ENCODE results near the gene ITLN2. TPM values are rescaled to one million over a fixed set of nuclear protein-coding genes. Genes with fewer than 3 reads are reported as not detected.

ITLN2 gene
- total and polyA plus RNA-seq, 2 of the 8 experiments (the other 6 are each of a cell fraction or from before 2014, with no cell fraction given), result 4.7 to 6.3 TPM

DNA sequence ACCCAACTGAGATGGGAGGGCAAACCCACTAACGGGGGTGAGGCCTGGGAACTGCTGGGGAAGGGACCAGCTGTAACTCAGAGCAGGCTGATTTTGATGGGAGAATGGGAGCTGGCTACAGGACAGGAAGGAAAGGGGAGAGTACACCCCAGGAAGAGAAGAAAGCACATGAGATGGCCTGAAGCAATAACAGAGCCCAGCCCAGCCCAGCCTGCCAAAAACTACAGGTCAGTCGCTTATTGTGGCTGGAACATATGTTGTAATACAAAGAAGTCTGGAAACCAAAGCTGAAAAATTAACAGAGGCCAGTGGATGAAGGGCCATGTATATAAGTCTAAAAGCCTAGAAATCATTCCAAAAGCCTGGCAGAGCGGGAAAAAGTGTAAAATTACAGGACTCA lies 1.6 kb downstream of the ITLN2 start:
- FAIRE-seq, result no peak
- no peak overlapping the region for H4K91ac ChIP-seq (replicated peaks; ENCODE audit: insufficient read length, low read length)
- TF ChIP-seq SP4 (IDR thresholded peaks at IDR 0.05; ENCODE audit: low read length), result no peak
- TF ChIP-seq TCF12 (IDR thresholded peaks at IDR 0.05; ENCODE audit: low read depth, low read length), result no peak
- TF ChIP-seq EP300 (IDR thresholded peaks at IDR 0.05; ENCODE audit: borderline replicate concordance in 1 of 2, low read depth in 2 of 2, low read length in 2 of 2), result no peak
- no peak for TF ChIP-seq SP2 (IDR thresholded peaks at IDR 0.05; ENCODE audit: low read length)

More for the DNA sequence above, 1.6 kb downstream of the ITLN2 start:
- POLR2A ChIA-PET (ENCODE audit: partially characterized antibody), result no interaction called here
- H4K20me1 ChIP-seq (replicated peaks in 1 of 2; ENCODE audit: control insufficient read depth in 1 of 2, insufficient read depth in 2 of 2, low read length in 2 of 2), result no peaks in the 10 kb centered on the region
- no peak overlapping the region for H3K23ac ChIP-seq (ENCODE audit: insufficient read length)
- H3K36me3 ChIP-seq (ENCODE audit: control insufficient read depth in 2 of 4, insufficient read depth in 4 of 4, low read length in 3 of 4), result no peaks in the 10 kb centered on the region
- H4K8ac ChIP-seq (ENCODE audit: extremely low read depth, insufficient read depth, low read length), result peak overlapping the region; percentile 31; the same call in 1 of the 2 replicates
- H2AK5ac ChIP-seq (ENCODE audit: low read depth, low read length), result no peak overlapping the region
- H3K79me2 ChIP-seq (ENCODE audit: control insufficient read depth in 1 of 2, insufficient read depth in 2 of 2, low read length in 2 of 2), result no peaks in the 10 kb centered on the region
- no peak overlapping the region for H3K56ac ChIP-seq (replicated peaks; ENCODE audit: insufficient read length, low read depth, low read length)
- no peak overlapping the region; the same call in 1 of the 2 replicates for H2BK12ac ChIP-seq (ENCODE audit: low read depth, low read length)
- H3K4me3 ChIP-seq (ENCODE audit: extremely low read depth in 1 of 4, insufficient read depth in 2 of 4, low read depth in 3 of 4, low read length in 4 of 4), result no peak overlapping the region
- peaks cover 0 to 9% (median 3%) of the 10 kb centered on the region in 4 experiments; a peak in 6 of 7 replicates for H3K4me1 ChIP-seq (replicated peaks in 1 of 4; ENCODE audit: control insufficient read depth in 3 of 4, insufficient read depth in 4 of 4, low read length in 3 of 4)
- H2BK5ac ChIP-seq (ENCODE audit: low read depth, low read length), result no peak overlapping the region
- H2BK20ac ChIP-seq (ENCODE audit: low read length), result no peak overlapping the region
- CTCF ChIA-PET (ENCODE audit: partially characterized antibody), result interaction anchor here (0.7 to 8.2 kb wide), 28 partner anchors 11 to 281 kb away, joined by 3 to 219 read pairs (median 8); partner anchors contain the start of genes KLHDC9 and LY9
- no peaks in the 10 kb centered on the region for H3K79me1 ChIP-seq (ENCODE audit: low read depth, low read length)
- no peak overlapping the region for H2BK120ac ChIP-seq (replicated peaks; ENCODE audit: low read depth, low read length)
- 89% methylated on average over 3 of the region's 3 CpGs; no CpG with 5 or more reads in 1 of the 2 experiments for WGBS, 2 experiments (ENCODE audit: extremely low coverage in 1 of 2, insufficient coverage in 1 of 2, insufficient read length in 1 of 2, insufficient replicate concordance in 2 of 2, low coverage in 1 of 2, low lambda C conversion rate in 2 of 2, missing lambda C conversion rate in 1 of 2)
- no peaks in the 10 kb centered on the region for H3K23me2 ChIP-seq (ENCODE audit: low read depth, low read length)
- no peaks in the 10 kb centered on the region for H3K9me3 ChIP-seq (ENCODE audit: insufficient read depth in 2 of 2, low read depth in 1 of 2, low read length in 1 of 2)
- DNase-seq (ENCODE audit: low read depth in 1 of 2, low spot score in 2 of 2), result no peak
- no peak overlapping the region for H3K9ac ChIP-seq (replicated peaks in 1 of 4; ENCODE audit: extremely low read depth in 1 of 4, low read depth in 3 of 4, low read length in 3 of 4)
- no peak overlapping the region for H3K18ac ChIP-seq (ENCODE audit: extremely low read depth, low read length)
- H3K14ac ChIP-seq (ENCODE audit: insufficient read length), result no peak overlapping the region
- no peak overlapping the region for H3K27ac ChIP-seq (ENCODE audit: low read depth, low read length)
- no peak overlapping the region for H3K4ac ChIP-seq (replicated peaks; ENCODE audit: insufficient read length, low read depth, low read length)
- no peak overlapping the region for H4K5ac ChIP-seq (ENCODE audit: insufficient read length, low read depth, low read length)
- H3K4me2 ChIP-seq (ENCODE audit: insufficient read depth in 1 of 2, low read depth in 2 of 2, low read length in 2 of 2), result no peak overlapping the region
- no peaks in the 10 kb centered on the region for H3K27me3 ChIP-seq (replicated peaks in 1 of 4; ENCODE audit: control insufficient read depth in 3 of 4, extremely low read depth in 1 of 4, insufficient read depth in 3 of 4, low read length in 3 of 4)
- H2BK15ac ChIP-seq (ENCODE audit: low read length), result no peak overlapping the region
- no peak overlapping the region for H2AFZ ChIP-seq (ENCODE audit: low read length)

All from H1 (cell line).